ENCODE data around the gene NPAS2.

NPAS2 gene

GRCh38 chr2:100974712-100975520 is 155.0 kb downstream of the NPAS2 start:
- no peak for DNase-seq

GRCh38 chr2:100975521-100975785 is 155.5 kb downstream of the NPAS2 start:
- no peak for DNase-seq

- no peak for DNase-seq
Observed at GRCh38 chr2:100976061-100976460, 156.1 kb downstream of the NPAS2 start.

GRCh38 chr2:100976645-100977391 is 156.9 kb downstream of the NPAS2 start:
- DNase-seq: no peak

GRCh38 chr2:100977511-100977910 is 157.6 kb downstream of the NPAS2 start:
- no peak for DNase-seq

- DNase-seq: no peak
Observed at GRCh38 chr2:100978582-100979191, 158.7 kb downstream of the NPAS2 start.

- no peak for DNase-seq
Observed at GRCh38 chr2:100980046-100980445, 160.1 kb downstream of the NPAS2 start.

GRCh38 chr2:100981011-100981410 is 161.1 kb downstream of the NPAS2 start:
- no peak for DNase-seq

- no peak for DNase-seq
Observed at GRCh38 chr2:100982431-100982861, 162.5 kb downstream of the NPAS2 start.

- no peak for DNase-seq
Observed at GRCh38 chr2:100983201-100983600, 163.3 kb downstream of the NPAS2 start.

- DNase-seq: no peak
Observed at GRCh38 chr2:100983684-100984310, 163.9 kb downstream of the NPAS2 start.

- peak; percentile 76 for DNase-seq
Observed at GRCh38 chr2:100984892-100985307, 165.0 kb downstream of the NPAS2 start.

GRCh38 chr2:100986157-100986556 is 166.2 kb downstream of the NPAS2 start:
- DNase-seq: no peak

- DNase-seq: no peak
Observed at GRCh38 chr2:100987536-100987935, 167.6 kb downstream of the NPAS2 start.

- DNase-seq: no peak
Observed at GRCh38 chr2:100987974-100988373, 168.0 kb downstream of the NPAS2 start.

- DNase-seq: no peak
Observed at GRCh38 chr2:100988630-100989417, 168.9 kb downstream of the NPAS2 start.

- no peak for DNase-seq
Observed at GRCh38 chr2:100989666-100990065, 169.7 kb downstream of the NPAS2 start.

GRCh38 chr2:100990166-100990565 is 170.2 kb downstream of the NPAS2 start:
- DNase-seq: no peak

- DNase-seq: no peak
Observed at GRCh38 chr2:100990650-100991403, 170.9 kb downstream of the NPAS2 start.

GRCh38 chr2:100991404-100991773 is 171.4 kb downstream of the NPAS2 start:
- no peak for DNase-seq

- no peak for DNase-seq
Observed at GRCh38 chr2:100992262-100992661, 172.3 kb downstream of the NPAS2 start.

- DNase-seq: no peak
Observed at GRCh38 chr2:100993294-100993693, 173.4 kb downstream of the NPAS2 start.

Data from activated CD4-positive, alpha-beta T cell treated with anti-CD3 and anti-CD28 coated beads, Interleukin-10, Interleukin-2, amounts not matched to agents 100 ng/mL and 50 ng/mL, durations not matched to agents 16 hours and 8 hours (primary cell).